Caki2 (cell line): ENCODE measurements around the gene LY6G6F. TPM values are rescaled to one million over a fixed set of nuclear protein-coding genes. Genes with fewer than 3 reads are reported as not detected.

Experiments
- DNase-seq: peaks from one replicate; pipeline ENCODE4 v3.0.0-alpha.2; 2015; ENCODE audit warnings: low read depth
- in situ Hi-C: cut with HindIII; loops from 2 replicates; pipeline ENCODE4 v1.10.0; 2016; ENCODE audit warnings: low sequenced_read_pairs, low pct_unique_long_range_greater_than_20kb, mixed read lengths
- total RNA-seq: library from RNA; depleted of rRNA; stranded (reverse); fragments of >200 nt; shearing (Covaris generic); gene quantifications from 2 replicates; pipeline ENCODE4 v1.2.3, GENCODE V29; 2014; ENCODE audit warnings: low replicate concordance

LY6G6F gene
- total RNA-seq, 1 experiment from 2014 or later = not detected

- DNase-seq = no peak
- in situ Hi-C loops = no loop called here
These were observed 24.0 kb downstream of the LY6G6F start for GRCh38 chr6:31730631-31731086.

- no peak for DNase-seq
- in situ Hi-C loops = no loop called here
These were observed 25.4 kb downstream of the LY6G6F start for GRCh38 chr6:31732029-31732428.

GRCh38 chr6:31733734-31734133 is 27.1 kb downstream of the LY6G6F start:
- in situ Hi-C loops = no loop called here
- DNase-seq = no peak

GRCh38 chr6:31734247-31734820 is 27.7 kb downstream of the LY6G6F start:
- DNase-seq = no peak
- in situ Hi-C loops = no loop called here

GRCh38 chr6:31734821-31735406 is 28.2 kb downstream of the LY6G6F start:
- in situ Hi-C loops = no loop called here
- DNase-seq = peak; percentile 85

GRCh38 chr6:31736021-31736767 is 29.5 kb downstream of the LY6G6F start, which contains the start of gene CLIC1:
Gene CLIC1 (minus strand): TSS chr6:31736530. CDS start chr6:31736300, 230 bp downstream.
- in situ Hi-C loops = no loop called here
- DNase-seq = peak; percentile 89

- in situ Hi-C loops = no loop called here
- DNase-seq = no peak
These were observed 30.2 kb downstream of the LY6G6F start for GRCh38 chr6:31736768-31737314.

GRCh38 chr6:31737315-31737990 is 30.8 kb downstream of the LY6G6F start:
- DNase-seq = no peak
- in situ Hi-C loops = no loop called here

GRCh38 chr6:31737991-31738979 is 31.6 kb downstream of the LY6G6F start:
- in situ Hi-C loops = no loop called here
- peak; percentile 92 for DNase-seq

- DNase-seq = peak; percentile 100
- in situ Hi-C loops = no loop called here
These were observed 33.2 kb downstream of the LY6G6F start, which contains the start of gene MSH5 for GRCh38 chr6:31739639-31740396. Gene MSH5 (plus strand): TSS chr6:31740005. CDS start chr6:31740467, 462 bp downstream.

GRCh38 chr6:31740397-31741223 is 33.9 kb downstream of the LY6G6F start:
- in situ Hi-C loops = no loop called here
- peak; percentile 63 for DNase-seq

GRCh38 chr6:31741815-31742214 is 35.1 kb downstream of the LY6G6F start:
- no peak for DNase-seq
- in situ Hi-C loops = no loop called here

GRCh38 chr6:31742894-31743293 is 36.2 kb downstream of the LY6G6F start:
- no peak for DNase-seq
- in situ Hi-C loops = no loop called here

- no peak for DNase-seq
- in situ Hi-C loops = no loop called here
These were observed 37.8 kb downstream of the LY6G6F start for GRCh38 chr6:31744422-31744821.

- in situ Hi-C loops = no loop called here
- DNase-seq = no peak
These were observed 42.8 kb downstream of the LY6G6F start for GRCh38 chr6:31749301-31750036.
